Osteoblast (primary cell): ENCODE results near the gene PSMC3. TPM values are rescaled to one million over a fixed set of nuclear protein-coding genes. Genes with fewer than 3 reads are reported as not detected.
"Not testable (repeated sequence)": the region's sequence is repeated elsewhere in the genome, so short reads cannot be mapped to it uniquely, and the experiment has no call there.

Source experiments
- DNase-seq: peaks from one replicate; pipeline ENCODE4 v3.0.0; 2011; ENCODE audit warnings: low spot score, mixed read lengths; ENCODE audit not compliant: insufficient read length; ENCODE audit errors: missing footprints
- H2AFZ ChIP-seq: 2 replicates; pipeline ENCODE4 v1.6.0; 2011; ENCODE audit warnings: mild to moderate bottlenecking, low read length
- H3K27ac ChIP-seq: 2 replicates; pipeline ENCODE4 v1.5.1; 2011; ENCODE audit warnings: mild to moderate bottlenecking, low read depth, low read length, moderate library complexity
- H3K27me3 ChIP-seq: 2 replicates; pipeline ENCODE4 v1.6.0; 2012; ENCODE audit warnings: mild to moderate bottlenecking, control low read depth, inconsistent platforms, low read length, moderate library complexity; ENCODE audit not compliant: insufficient read depth
- H3K36me3 ChIP-seq: 2 replicates; pipeline ENCODE4 v1.5.1; 2011; ENCODE audit warnings: mild to moderate bottlenecking, low read length, control low read depth, moderate library complexity; ENCODE audit not compliant: insufficient read depth
- H3K4me1 ChIP-seq: 2 replicates; pipeline ENCODE4 v1.5.1; 2011; ENCODE audit warnings: mild to moderate bottlenecking, low read length, control low read depth, moderate library complexity; ENCODE audit not compliant: insufficient read depth
- H3K4me2 ChIP-seq: 2 replicates; pipeline ENCODE4 v1.6.0; 2011; ENCODE audit warnings: mild to moderate bottlenecking, low read length; ENCODE audit not compliant: insufficient read depth
- H3K4me3 ChIP-seq: fragments of 200-600 bp; sonication (generic); 3 replicates; pipeline ENCODE4 v1.5.1; 2012; ENCODE audit warnings: mild to moderate bottlenecking, low read length, inconsistent platforms; ENCODE audit not compliant: insufficient read depth
- H3K79me2 ChIP-seq: 2 replicates; pipeline ENCODE4 v1.6.0; 2012; ENCODE audit warnings: mild to moderate bottlenecking, low read length, control low read depth, inconsistent platforms; ENCODE audit not compliant: insufficient read depth
- H3K9me3 ChIP-seq: 2 replicates; pipeline ENCODE4 v1.5.1; 2011; ENCODE audit warnings: low read depth, low read length, control low read depth
- H4K20me1 ChIP-seq: 2 replicates; pipeline ENCODE4 v1.6.0; 2012; ENCODE audit warnings: mild to moderate bottlenecking, low read length, control low read depth; ENCODE audit not compliant: insufficient read depth
- total RNA-seq: library from RNA; depleted of rRNA; stranded (reverse); fragments of >200 nt; gene quantifications from 2 replicates; pipeline ENCODE4 v1.2.3, GENCODE V29; 2012
- TF ChIP-seq, protein P1 (sequence below): IDR thresholded peaks from 2 replicates; pipeline ENCODE4 v1.5.1; 2011; ENCODE audit warnings: mild to moderate bottlenecking, low read depth, low read length, moderate library complexity; ENCODE audit errors: extremely low read depth

Gene PSMC3
- total RNA-seq, 1 donor: 124 TPM

DNA sequence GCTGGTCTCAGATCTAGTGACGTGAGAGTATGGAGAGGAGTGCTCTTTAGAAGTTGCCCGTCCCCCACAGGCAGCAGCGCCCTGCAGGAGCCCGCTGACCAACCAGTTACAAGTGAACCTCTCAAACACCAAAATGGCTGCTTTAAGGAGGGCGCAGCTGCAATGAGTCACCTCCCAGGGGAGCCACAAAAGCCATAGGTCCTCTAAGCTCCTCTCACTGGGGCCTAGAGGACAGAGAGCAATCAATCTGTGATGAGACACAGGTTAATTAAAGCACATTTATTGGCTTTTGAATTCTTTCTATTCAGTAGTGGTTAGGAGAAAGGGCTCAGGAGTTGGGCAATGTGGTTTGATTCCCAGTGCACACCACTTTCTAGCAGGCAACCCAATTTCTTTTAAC is 38.2 kb upstream of the PSMC3 start:
- Histone ChIP-seq H3K27ac (peak overlapping the region; percentile 5), H3K36me3 (peaks cover 26% of the 10 kb centered on the region), H3K9me3 (no peaks in the 10 kb centered on the region), H3K4me3 (no peak overlapping the region), H3K4me2 (no peak overlapping the region), H3K79me2 (peaks cover 64% of the 10 kb centered on the region), H4K20me1 (peaks cover 20% of the 10 kb centered on the region), H3K4me1 (peaks cover 41% of the 10 kb centered on the region), H2AFZ (no peak overlapping the region), H3K27me3 (no peaks in the 10 kb centered on the region)
- DNase-seq: peak; percentile 86
- TF ChIP-seq, protein P1, sequence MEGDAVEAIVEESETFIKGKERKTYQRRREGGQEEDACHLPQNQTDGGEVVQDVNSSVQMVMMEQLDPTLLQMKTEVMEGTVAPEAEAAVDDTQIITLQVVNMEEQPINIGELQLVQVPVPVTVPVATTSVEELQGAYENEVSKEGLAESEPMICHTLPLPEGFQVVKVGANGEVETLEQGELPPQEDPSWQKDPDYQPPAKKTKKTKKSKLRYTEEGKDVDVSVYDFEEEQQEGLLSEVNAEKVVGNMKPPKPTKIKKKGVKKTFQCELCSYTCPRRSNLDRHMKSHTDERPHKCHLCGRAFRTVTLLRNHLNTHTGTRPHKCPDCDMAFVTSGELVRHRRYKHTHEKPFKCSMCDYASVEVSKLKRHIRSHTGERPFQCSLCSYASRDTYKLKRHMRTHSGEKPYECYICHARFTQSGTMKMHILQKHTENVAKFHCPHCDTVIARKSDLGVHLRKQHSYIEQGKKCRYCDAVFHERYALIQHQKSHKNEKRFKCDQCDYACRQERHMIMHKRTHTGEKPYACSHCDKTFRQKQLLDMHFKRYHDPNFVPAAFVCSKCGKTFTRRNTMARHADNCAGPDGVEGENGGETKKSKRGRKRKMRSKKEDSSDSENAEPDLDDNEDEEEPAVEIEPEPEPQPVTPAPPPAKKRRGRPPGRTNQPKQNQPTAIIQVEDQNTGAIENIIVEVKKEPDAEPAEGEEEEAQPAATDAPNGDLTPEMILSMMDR: no peak

DNA sequence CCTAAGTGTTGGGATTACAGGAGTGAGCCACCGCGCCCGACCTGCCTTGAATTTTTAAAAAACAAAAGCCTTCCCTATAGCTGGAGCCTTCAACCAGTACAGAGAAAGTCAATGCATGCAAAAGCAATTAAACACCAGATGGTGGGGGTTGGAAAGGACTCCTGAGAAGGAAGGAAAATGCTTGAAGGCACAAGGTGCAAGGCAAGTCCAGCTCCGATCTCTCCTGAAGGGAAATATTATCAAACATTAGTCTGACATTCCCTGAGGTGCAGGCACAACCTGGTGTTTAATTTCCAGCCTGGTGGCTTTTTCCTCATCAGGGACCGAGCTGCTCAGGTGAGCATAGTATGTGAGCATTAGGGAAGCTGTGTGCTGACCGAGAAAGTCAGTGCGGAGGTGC is 35.6 kb upstream of the PSMC3 start:
- peaks cover 38% of the 10 kb centered on the region for H3K79me2 ChIP-seq
- H4K20me1 ChIP-seq: peaks cover 12% of the 10 kb centered on the region
- no peak overlapping the region for H2AFZ ChIP-seq
- H3K4me2 ChIP-seq: no peak overlapping the region
- H3K4me3 ChIP-seq: no peak overlapping the region
- no peak for DNase-seq
- peaks cover 27% of the 10 kb centered on the region for H3K4me1 ChIP-seq
- H3K36me3 ChIP-seq: peaks cover 18% of the 10 kb centered on the region
- no peak overlapping the region for H3K27ac ChIP-seq
- TF ChIP-seq, protein P1: no peak
- no peaks in the 10 kb centered on the region for H3K27me3 ChIP-seq
- H3K9me3 ChIP-seq: no peaks in the 10 kb centered on the region

DNA sequence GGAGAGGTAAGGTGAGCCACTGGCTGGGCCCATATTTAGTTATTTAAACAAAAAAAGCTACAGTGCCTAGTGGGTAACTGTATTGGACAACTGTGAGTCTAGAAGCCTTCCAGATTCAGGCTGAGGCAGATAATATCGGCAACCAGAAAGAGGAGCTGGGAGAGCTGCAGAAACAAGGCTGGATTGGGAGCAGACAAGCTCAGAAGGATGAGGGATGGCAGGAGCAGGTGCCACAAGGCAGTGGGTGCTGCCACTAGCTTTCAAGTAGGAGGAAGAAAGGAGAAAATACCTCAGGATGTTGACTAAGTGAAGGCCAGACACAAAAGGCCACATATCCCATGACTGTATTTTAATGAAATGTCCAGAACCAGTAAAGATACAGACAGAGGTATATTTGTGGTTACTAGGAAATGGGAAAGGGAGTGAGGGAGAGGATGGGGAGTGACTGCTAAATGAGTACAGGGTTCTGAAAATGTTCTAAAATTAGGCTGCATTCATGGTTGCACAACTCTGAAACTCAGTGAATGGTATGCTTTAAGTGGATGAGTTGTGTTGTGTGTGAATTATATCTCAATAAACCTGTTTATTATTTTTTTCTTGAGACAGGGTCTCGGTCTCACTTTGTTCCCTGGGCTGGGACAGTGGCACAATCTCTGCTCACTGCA is 34.5 kb upstream of the PSMC3 start:
- Histone ChIP-seq H3K27ac (no peak overlapping the region), H3K36me3 (peaks cover 18% of the 10 kb centered on the region)
- no peak for DNase-seq

DNA sequence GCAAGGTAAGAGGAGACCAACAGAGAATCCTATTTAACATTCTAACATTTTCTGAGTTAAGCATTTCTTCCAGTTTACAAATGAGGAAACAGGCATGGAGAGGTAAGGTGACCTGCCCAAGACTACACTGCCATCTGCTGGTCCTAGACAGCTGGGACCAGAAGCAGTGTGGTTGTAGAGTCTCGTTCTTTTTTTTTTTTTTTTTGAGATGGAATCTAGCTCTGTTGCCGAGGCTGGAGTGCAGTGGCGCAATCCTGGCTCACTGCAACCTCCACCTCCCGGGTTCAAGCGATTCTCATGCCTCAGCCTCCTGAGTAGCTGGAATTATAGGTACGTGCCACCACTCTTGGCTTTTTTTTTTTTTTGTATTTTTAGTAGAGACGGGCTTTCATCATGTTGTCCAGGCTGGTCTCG is 28.0 kb upstream of the PSMC3 start:
- TF ChIP-seq, protein P1: peak; percentile 93
- not testable (repeated sequence) for H3K4me3 ChIP-seq, H4K20me1 ChIP-seq, H3K4me2 ChIP-seq, H3K27ac ChIP-seq, H2AFZ ChIP-seq, H3K79me2 ChIP-seq, H3K36me3 ChIP-seq, H3K9me3 ChIP-seq, H3K4me1 ChIP-seq, H3K27me3 ChIP-seq
- peak; percentile 95 for DNase-seq

More for the DNA sequence above, 34.5 kb upstream of the PSMC3 start:
- no peaks in the 10 kb centered on the region for H3K9me3 ChIP-seq
- peaks cover 33% of the 10 kb centered on the region for H3K79me2 ChIP-seq
- H4K20me1 ChIP-seq: peaks cover 12% of the 10 kb centered on the region
- no peaks in the 10 kb centered on the region for H3K27me3 ChIP-seq
- no peak overlapping the region for H3K4me2 ChIP-seq
- TF ChIP-seq, protein P1: no peak
- no peak overlapping the region for H3K4me3 ChIP-seq
- peaks cover 15% of the 10 kb centered on the region for H3K4me1 ChIP-seq
- H2AFZ ChIP-seq: no peak overlapping the region
